ENCODE results near the gene ITIH4. TPM values are rescaled to one million over a fixed set of nuclear protein-coding genes. Genes with fewer than 3 reads are reported as not detected.

The ITIH4 gene
- total and polyA plus RNA-seq, 2 of the 13 experiments (the other 11 are each of a cell fraction or from before 2014, with no cell fraction given), result 2.7 to 5.3 TPM

DNA sequence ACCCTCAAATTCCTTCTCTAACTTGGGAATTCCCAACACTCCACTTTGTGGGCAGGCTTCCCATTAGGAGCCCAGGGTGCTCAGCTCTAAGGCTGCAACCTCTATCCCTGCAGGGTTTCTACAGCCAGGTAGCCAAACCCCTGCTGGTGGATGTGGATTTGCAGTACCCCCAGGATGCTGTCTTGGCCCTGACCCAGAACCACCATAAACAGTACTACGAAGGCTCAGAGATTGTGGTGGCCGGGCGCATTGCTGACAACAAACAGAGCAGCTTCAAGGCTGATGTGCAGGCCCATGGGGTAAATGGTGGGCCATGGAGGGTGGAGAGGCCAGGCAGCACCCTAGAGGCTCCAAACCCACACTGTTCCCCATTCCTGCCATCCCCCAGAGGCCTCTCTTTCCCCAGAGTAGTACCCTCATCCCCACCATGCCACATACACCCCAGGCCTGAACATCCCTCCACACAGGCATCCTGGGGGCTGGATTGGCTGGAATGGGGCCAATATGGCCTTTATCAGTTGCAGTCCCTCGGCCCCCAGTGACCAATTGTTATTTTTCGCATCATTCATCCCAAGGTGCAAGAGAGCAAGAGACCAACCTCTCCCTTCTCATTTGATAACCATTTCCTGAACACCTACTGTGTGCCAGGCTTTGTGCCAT lies 45.4 kb downstream of the ITIH4 start:
- Histone ChIP-seq H2AFZ (ENCODE audit: low read length) (no peak overlapping the region), H3K36me3 (replicated peaks in 1 of 2; ENCODE audit: control insufficient read depth in 1 of 2, insufficient read depth in 2 of 2, low read length in 2 of 2) (no peaks in the 10 kb centered on the region), H3K4me1 (ENCODE audit: insufficient read depth, low read length) (peaks cover 84% of the 10 kb centered on the region), H3K9ac (ENCODE audit: insufficient read depth, low read depth, low read length) (no peak overlapping the region), H3K27ac (ENCODE audit: extremely low read length, insufficient read depth, low read length) (no peak overlapping the region), H3K4me3 (replicated peaks in 1 of 3; ENCODE audit: insufficient read depth in 1 of 3, low read depth in 2 of 3, low read length in 3 of 3) (no peak overlapping the region), H3K27me3 (ENCODE audit: control insufficient read depth in 1 of 2, insufficient read depth in 2 of 2, low read length in 2 of 2) (no peaks in the 10 kb centered on the region), H3K4me2 (ENCODE audit: low read depth, low read length) (no peak overlapping the region), H3K79me2 (ENCODE audit: insufficient read depth, low read length) (no peaks in the 10 kb centered on the region), H3K9me3 (ENCODE audit: low read length) (no peaks in the 10 kb centered on the region), H4K20me1 (ENCODE audit: insufficient read depth, low read length) (no peaks in the 10 kb centered on the region)
- 73% methylated on average over 3 of the region's 5 CpGs for WGBS (ENCODE audit: low lambda C conversion rate)
- CTCF ChIA-PET (ENCODE audit: low intra/inter-chr PET ratio, low total read pairs), result no interaction called here
- no peak for FAIRE-seq
- TF ChIP-seq ZNF780A (CRISPR knock-in tag; IDR thresholded peaks at IDR 0.05), result no peak
- POLR2A ChIA-PET, result interaction anchor here (4.0 to 18.4 kb wide), 2 partner anchors 10 to 11 kb away, joined by 60 to 466 read pairs; partner anchors contain the start of genes ITIH1 and ITIH3
- in situ Hi-C loops (cut with HindIII; ENCODE audit: extremely low pct_ligation_motif_present, low pct_unique_long_range_greater_than_20kb), result no loop called here
- ATAC-seq, result no peak
- intact Hi-C loops (cut with micrococcal nuclease; ENCODE audit: unreplicated experiment), result no loop called here
- no peak for DNase-seq (ENCODE audit: low spot score)
- no TSS peak for BruUV-seq (replicated peaks)

DNA sequence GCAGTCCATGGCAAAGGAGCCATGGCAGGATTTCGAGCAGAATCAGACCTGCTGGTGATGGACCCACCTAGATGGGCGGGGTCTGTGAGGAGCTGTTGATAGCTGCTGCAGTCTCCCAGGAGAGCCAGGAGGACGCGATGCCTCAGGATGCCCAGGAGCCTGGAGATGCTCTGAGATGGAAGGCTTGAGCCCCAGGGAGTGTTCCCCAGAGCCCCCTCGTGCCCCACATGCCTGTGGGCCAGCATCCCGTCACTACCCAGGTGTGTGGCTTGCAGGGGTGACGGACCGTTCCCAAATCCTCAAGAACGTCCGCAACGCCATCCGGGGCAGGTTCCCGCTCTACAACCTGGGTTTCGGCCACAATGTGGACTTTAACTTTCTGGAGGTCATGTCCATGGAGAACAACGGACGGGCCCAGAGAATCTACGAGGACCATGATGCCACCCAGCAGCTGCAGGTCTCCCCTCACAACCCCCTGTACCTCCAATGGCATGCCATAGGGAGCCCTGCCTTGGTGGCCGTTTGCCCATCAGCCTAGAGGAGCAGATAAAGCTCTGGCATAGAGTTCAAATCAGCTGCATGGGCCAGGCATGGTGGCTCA lies 46.4 kb downstream of the ITIH4 start:
- POLR2A ChIA-PET, result interaction anchor here (1.5 to 18.4 kb wide), 2 partner anchors 9 to 12 kb away, joined by 6 to 466 read pairs; partner anchors contain the start of gene ITIH3
- Histone ChIP-seq H3K4me3 (replicated peaks in 1 of 3; ENCODE audit: insufficient read depth in 1 of 3, low read depth in 2 of 3, low read length in 3 of 3) (no peak overlapping the region), H3K4me2 (ENCODE audit: low read depth, low read length) (no peak overlapping the region), H3K27me3 (ENCODE audit: control insufficient read depth in 1 of 2, insufficient read depth in 2 of 2, low read length in 2 of 2) (no peaks in the 10 kb centered on the region), H2AFZ (ENCODE audit: low read length) (no peak overlapping the region), H3K4me1 (ENCODE audit: insufficient read depth, low read length) (peaks cover 78% of the 10 kb centered on the region), H3K9me3 (ENCODE audit: low read length) (no peaks in the 10 kb centered on the region), H3K36me3 (replicated peaks in 1 of 2; ENCODE audit: control insufficient read depth in 1 of 2, insufficient read depth in 2 of 2, low read length in 2 of 2) (no peaks in the 10 kb centered on the region), H4K20me1 (ENCODE audit: insufficient read depth, low read length) (no peaks in the 10 kb centered on the region), H3K79me2 (ENCODE audit: insufficient read depth, low read length) (no peaks in the 10 kb centered on the region), H3K27ac (ENCODE audit: extremely low read length, insufficient read depth, low read length) (no peak overlapping the region), H3K9ac (ENCODE audit: insufficient read depth, low read depth, low read length) (no peak overlapping the region)
- WGBS (ENCODE audit: low lambda C conversion rate), result 84% methylated on average over 13 of the region's 18 CpGs
- CTCF ChIA-PET (ENCODE audit: low intra/inter-chr PET ratio, low total read pairs), result no interaction called here
- in situ Hi-C loops (cut with HindIII; ENCODE audit: extremely low pct_ligation_motif_present, low pct_unique_long_range_greater_than_20kb), result no loop called here
- intact Hi-C loops (cut with micrococcal nuclease; ENCODE audit: unreplicated experiment), result no loop called here
- no TSS peak for BruUV-seq (replicated peaks)
- no peak for ATAC-seq
- no peak for DNase-seq (ENCODE audit: low spot score)
- no peak for FAIRE-seq
- no peak for TF ChIP-seq ZNF607 (CRISPR knock-in tag; IDR thresholded peaks at IDR 0.05; ENCODE audit: borderline replicate concordance)
- no peak for TF ChIP-seq SAFB2 (CRISPR knock-in tag; IDR thresholded peaks at IDR 0.05; ENCODE audit: borderline replicate concordance, low read depth)
- TF ChIP-seq, protein P1, sequence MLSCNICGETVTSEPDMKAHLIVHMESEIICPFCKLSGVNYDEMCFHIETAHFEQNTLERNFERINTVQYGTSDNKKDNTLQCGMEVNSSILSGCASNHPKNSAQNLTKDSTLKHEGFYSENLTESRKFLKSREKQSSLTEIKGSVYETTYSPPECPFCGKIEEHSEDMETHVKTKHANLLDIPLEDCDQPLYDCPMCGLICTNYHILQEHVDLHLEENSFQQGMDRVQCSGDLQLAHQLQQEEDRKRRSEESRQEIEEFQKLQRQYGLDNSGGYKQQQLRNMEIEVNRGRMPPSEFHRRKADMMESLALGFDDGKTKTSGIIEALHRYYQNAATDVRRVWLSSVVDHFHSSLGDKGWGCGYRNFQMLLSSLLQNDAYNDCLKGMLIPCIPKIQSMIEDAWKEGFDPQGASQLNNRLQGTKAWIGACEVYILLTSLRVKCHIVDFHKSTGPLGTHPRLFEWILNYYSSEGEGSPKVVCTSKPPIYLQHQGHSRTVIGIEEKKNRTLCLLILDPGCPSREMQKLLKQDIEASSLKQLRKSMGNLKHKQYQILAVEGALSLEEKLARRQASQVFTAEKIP (CRISPR knock-in tag; IDR thresholded peaks at IDR 0.05; ENCODE audit: borderline replicate concordance), result no peak
- TF ChIP-seq ZNF644 (CRISPR knock-in tag; IDR thresholded peaks at IDR 0.05; ENCODE audit: low read depth), result no peak
- TF ChIP-seq, protein P2, sequence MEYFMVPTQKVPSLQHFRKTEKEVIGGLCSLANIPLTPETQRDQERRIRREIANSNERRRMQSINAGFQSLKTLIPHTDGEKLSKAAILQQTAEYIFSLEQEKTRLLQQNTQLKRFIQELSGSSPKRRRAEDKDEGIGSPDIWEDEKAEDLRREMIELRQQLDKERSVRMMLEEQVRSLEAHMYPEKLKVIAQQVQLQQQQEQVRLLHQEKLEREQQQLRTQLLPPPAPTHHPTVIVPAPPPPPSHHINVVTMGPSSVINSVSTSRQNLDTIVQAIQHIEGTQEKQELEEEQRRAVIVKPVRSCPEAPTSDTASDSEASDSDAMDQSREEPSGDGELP (IDR thresholded peaks at IDR 0.05; ENCODE audit: borderline replicate concordance, low read depth), result no peak
- TF ChIP-seq, protein P3, sequence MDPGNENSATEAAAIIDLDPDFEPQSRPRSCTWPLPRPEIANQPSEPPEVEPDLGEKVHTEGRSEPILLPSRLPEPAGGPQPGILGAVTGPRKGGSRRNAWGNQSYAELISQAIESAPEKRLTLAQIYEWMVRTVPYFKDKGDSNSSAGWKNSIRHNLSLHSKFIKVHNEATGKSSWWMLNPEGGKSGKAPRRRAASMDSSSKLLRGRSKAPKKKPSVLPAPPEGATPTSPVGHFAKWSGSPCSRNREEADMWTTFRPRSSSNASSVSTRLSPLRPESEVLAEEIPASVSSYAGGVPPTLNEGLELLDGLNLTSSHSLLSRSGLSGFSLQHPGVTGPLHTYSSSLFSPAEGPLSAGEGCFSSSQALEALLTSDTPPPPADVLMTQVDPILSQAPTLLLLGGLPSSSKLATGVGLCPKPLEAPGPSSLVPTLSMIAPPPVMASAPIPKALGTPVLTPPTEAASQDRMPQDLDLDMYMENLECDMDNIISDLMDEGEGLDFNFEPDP (CRISPR knock-in tag; conservative IDR thresholded peaks at IDR 0.05), result no peak

Measured in HepG2 (cell line).